ENCODE measurements around the gene ARHGAP20. TPM values are rescaled to one million over a fixed set of nuclear protein-coding genes. Genes with fewer than 3 reads are reported as not detected.

ARHGAP20 gene
- total RNA-seq, 2 experiments from 2014 or later: not detected

DNA sequence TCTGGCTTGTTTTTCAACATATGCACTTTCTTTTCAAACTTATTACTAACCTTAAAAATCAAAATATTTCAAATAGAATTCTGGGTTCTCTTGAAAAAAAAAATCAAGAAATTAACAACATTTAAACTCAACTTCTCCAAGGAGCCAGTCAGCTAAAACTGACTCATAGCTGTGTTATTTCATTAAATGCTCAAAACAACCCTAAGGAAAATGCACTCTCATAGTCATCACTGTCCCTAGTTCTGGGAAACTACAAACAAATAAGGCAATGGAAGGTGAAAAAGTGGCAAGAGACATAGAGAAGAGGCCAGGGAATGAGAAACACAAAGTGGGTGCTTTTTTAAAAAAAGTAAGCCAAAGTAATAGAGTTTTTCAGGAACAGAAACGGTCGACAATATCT lies 4.1 kb upstream of the ARHGAP20 start:
- peaks cover 12% of the 10 kb centered on the region for H3K4me1 ChIP-seq (ENCODE audit: insufficient read depth, low read length)
- POLR2A ChIA-PET: interaction anchor here (0.6 kb wide), 1 partner anchor 25 kb away, joined by 4 read pairs; no protein-coding TSS in a partner anchor
- Mint-ChIP-seq H3K27me3 (peaks cover 32% of the 10 kb centered on the region), H3K4me1 (ENCODE audit: low read depth) (peaks cover 10% of the 10 kb centered on the region), H3K9me3 (no peaks in the 10 kb centered on the region), H3K27ac (no peak overlapping the region), H3K36me3 (ENCODE audit: low read depth) (no peaks in the 10 kb centered on the region), H3K4me3 (no peak overlapping the region)
- no peaks in the 10 kb centered on the region for H3K36me3 ChIP-seq (ENCODE audit: insufficient read depth, low read length)
- TF ChIP-seq, protein P1, sequence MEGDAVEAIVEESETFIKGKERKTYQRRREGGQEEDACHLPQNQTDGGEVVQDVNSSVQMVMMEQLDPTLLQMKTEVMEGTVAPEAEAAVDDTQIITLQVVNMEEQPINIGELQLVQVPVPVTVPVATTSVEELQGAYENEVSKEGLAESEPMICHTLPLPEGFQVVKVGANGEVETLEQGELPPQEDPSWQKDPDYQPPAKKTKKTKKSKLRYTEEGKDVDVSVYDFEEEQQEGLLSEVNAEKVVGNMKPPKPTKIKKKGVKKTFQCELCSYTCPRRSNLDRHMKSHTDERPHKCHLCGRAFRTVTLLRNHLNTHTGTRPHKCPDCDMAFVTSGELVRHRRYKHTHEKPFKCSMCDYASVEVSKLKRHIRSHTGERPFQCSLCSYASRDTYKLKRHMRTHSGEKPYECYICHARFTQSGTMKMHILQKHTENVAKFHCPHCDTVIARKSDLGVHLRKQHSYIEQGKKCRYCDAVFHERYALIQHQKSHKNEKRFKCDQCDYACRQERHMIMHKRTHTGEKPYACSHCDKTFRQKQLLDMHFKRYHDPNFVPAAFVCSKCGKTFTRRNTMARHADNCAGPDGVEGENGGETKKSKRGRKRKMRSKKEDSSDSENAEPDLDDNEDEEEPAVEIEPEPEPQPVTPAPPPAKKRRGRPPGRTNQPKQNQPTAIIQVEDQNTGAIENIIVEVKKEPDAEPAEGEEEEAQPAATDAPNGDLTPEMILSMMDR (IDR thresholded peaks at IDR 0.05): no peak
- peaks cover 14 to 42% of the 10 kb centered on the region in 2 experiments for H3K27me3 ChIP-seq (ENCODE audit: control insufficient read depth in 1 of 2, insufficient read depth in 2 of 2, low read length in 2 of 2)
- peaks cover 0 to 12% of the 10 kb centered on the region in 2 experiments for H3K9me3 ChIP-seq (ENCODE audit: control insufficient read depth in 1 of 2, insufficient read depth in 1 of 2, low read length in 2 of 2)
- H3K27ac ChIP-seq (ENCODE audit: low read depth in 1 of 2, low read length in 2 of 2): no peak overlapping the region
- no peak overlapping the region for H3K4me3 ChIP-seq (ENCODE audit: low read length)
- intact Hi-C loops (cut with DNase I, micrococcal nuclease): no loop called here
- ATAC-seq (ENCODE audit: poor library complexity): no peak
- CTCF ChIA-PET: no interaction called here
- DNase-seq: no peak

DNA sequence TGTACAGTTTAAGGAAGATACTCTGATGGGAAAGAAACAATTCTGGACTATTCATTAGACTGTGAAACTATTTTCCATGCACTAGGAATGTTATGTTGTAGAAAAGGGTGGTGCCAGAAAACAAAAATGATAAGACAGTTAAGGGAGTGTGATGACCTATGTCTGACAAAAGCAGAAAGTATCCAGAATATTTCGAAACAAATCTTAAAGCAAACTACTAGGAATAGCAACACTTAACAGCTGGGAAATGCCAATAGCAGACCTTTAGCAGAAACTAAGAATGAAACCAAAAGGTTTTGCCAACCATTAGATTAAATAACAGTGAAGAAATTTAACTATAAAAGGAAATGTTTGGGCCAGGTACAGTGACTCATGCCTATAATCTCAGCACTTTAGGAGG lies 3.3 kb upstream of the ARHGAP20 start:
- DNase-seq: no peak
- ChIA-PET POLR2A (no interaction called here), CTCF (no interaction called here)
- Mint-ChIP-seq H3K27ac (no peak overlapping the region), H3K27me3 (peaks cover 37% of the 10 kb centered on the region), H3K9me3 (no peaks in the 10 kb centered on the region), H3K4me1 (ENCODE audit: low read depth) (peaks cover 15% of the 10 kb centered on the region), H3K36me3 (ENCODE audit: low read depth) (no peaks in the 10 kb centered on the region), H3K4me3 (no peak overlapping the region)
- H3K9me3 ChIP-seq (ENCODE audit: control insufficient read depth in 1 of 2, insufficient read depth in 1 of 2, low read length in 2 of 2): peaks cover 0 to 12% of the 10 kb centered on the region in 2 experiments
- no peak overlapping the region for H3K4me3 ChIP-seq (ENCODE audit: low read length)
- intact Hi-C loops (cut with DNase I, micrococcal nuclease): no loop called here
- H3K36me3 ChIP-seq (ENCODE audit: insufficient read depth, low read length): no peaks in the 10 kb centered on the region
- TF ChIP-seq, protein P1 (IDR thresholded peaks at IDR 0.05): no peak
- ATAC-seq (ENCODE audit: poor library complexity): no peak
- peaks cover 18% of the 10 kb centered on the region for H3K4me1 ChIP-seq (ENCODE audit: insufficient read depth, low read length)
- peaks cover 20 to 41% of the 10 kb centered on the region in 2 experiments for H3K27me3 ChIP-seq (ENCODE audit: control insufficient read depth in 1 of 2, insufficient read depth in 2 of 2, low read length in 2 of 2)
- no peak overlapping the region for H3K27ac ChIP-seq (ENCODE audit: low read depth in 1 of 2, low read length in 2 of 2)

DNA sequence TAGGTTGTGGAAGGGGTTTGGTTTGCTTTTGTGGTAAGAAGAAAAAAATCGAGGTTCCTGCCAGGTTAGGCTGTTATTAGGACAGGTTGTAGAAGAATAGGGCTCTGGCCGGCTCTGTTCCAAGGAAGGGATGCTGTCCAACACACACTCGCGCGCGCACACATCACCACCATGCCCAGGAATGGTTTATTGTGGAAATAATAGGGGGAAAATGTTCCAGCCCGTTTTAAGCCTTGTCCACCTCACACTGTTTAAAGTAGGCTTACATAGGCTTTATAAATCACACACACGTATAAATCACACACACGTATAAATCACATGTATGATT lies 1.2 kb upstream of the ARHGAP20 start:
- TF ChIP-seq, protein P1 (IDR thresholded peaks at IDR 0.05): no peak
- Histone ChIP-seq H3K27me3 (ENCODE audit: control insufficient read depth in 1 of 2, insufficient read depth in 2 of 2, low read length in 2 of 2) (peaks cover 33 to 61% of the 10 kb centered on the region in 2 experiments), H3K27ac (ENCODE audit: low read depth in 1 of 2, low read length in 2 of 2) (no peak overlapping the region), H3K9me3 (ENCODE audit: control insufficient read depth in 1 of 2, insufficient read depth in 1 of 2, low read length in 2 of 2) (peaks cover 0 to 12% of the 10 kb centered on the region in 2 experiments), H3K4me3 (ENCODE audit: low read length) (no peak overlapping the region), H3K4me1 (ENCODE audit: insufficient read depth, low read length) (peaks cover 18% of the 10 kb centered on the region), H3K36me3 (ENCODE audit: insufficient read depth, low read length) (no peaks in the 10 kb centered on the region)
- DNase-seq: no peak
- Mint-ChIP-seq H3K9me3 (no peaks in the 10 kb centered on the region), H3K27me3 (peaks cover 58% of the 10 kb centered on the region), H3K4me1 (ENCODE audit: low read depth) (peaks cover 25% of the 10 kb centered on the region), H3K4me3 (peak overlapping the region; percentile 57), H3K27ac (no peak overlapping the region), H3K36me3 (ENCODE audit: low read depth) (no peaks in the 10 kb centered on the region)
- CTCF ChIA-PET: no interaction called here
- intact Hi-C loops (cut with DNase I, micrococcal nuclease): no loop called here
- ATAC-seq (ENCODE audit: poor library complexity): no peak
- POLR2A ChIA-PET: no interaction called here

All from CD4-positive, alpha-beta T cell (primary cell).